H1 (cell line): ENCODE results near the gene PBX1. TPM values are rescaled to one million over a fixed set of nuclear protein-coding genes. Genes with fewer than 3 reads are reported as not detected.

Experiments used
- CTCF ChIA-PET: fragments of 300-600 bp; sonication (Branson Sonifier 250); formaldehyde crosslinking; loops from one replicate; lab custom pipeline; 2021; ENCODE audit not compliant: partially characterized antibody; lab: Charles Lee
- POLR2A ChIA-PET: fragments of 300-600 bp; sonication (Branson Sonifier 250); formaldehyde crosslinking; loops from one replicate; lab custom pipeline; 2021; ENCODE audit warnings: inconsistent platforms; ENCODE audit not compliant: partially characterized antibody; lab: Charles Lee
- DNase-seq, 2 experiments: peaks; one replicate each; pipeline versions ENCODE4 v3.0.0 to v3.0.0-alpha.2; 2010 to 2022; ENCODE audit warnings: low spot score in 2 of 2, low read depth in 1 of 2, mixed read lengths in 1 of 2
- FAIRE-seq: peaks from 2 replicates; lab custom pipeline; 2011; peaks lifted over from hg19 to GRCh38; lab: Jason Lieb, UNC
- H2AFZ ChIP-seq: 2 replicates; pipeline ENCODE4 v1.8.1; 2012; ENCODE audit warnings: low read length, inconsistent platforms
- H2AK5ac ChIP-seq: 2 replicates; pipeline ENCODE4 v1.6.1; 2013; ENCODE audit warnings: low read depth, low read length
- H2BK120ac ChIP-seq: replicated peaks from 2 replicates; pipeline ENCODE3; 2013; ENCODE audit warnings: low read depth, low read length, inconsistent platforms
- H2BK12ac ChIP-seq: 2 replicates; pipeline ENCODE4 v1.6.1; 2013; ENCODE audit warnings: low read depth, low read length
- H2BK15ac ChIP-seq: 2 replicates; pipeline ENCODE4 v1.6.1; 2013; ENCODE audit warnings: low read length
- H2BK20ac ChIP-seq: 2 replicates; pipeline ENCODE4 v1.6.1; 2013; ENCODE audit warnings: low read length
- H2BK5ac ChIP-seq: 2 replicates; pipeline ENCODE4 v1.6.1; 2013; ENCODE audit warnings: low read depth, low read length
- H3K14ac ChIP-seq: 2 replicates; pipeline ENCODE4 v1.6.1; 2013; ENCODE audit warnings: inconsistent platforms; ENCODE audit not compliant: insufficient read length
- H3K18ac ChIP-seq: 2 replicates; pipeline ENCODE4 v1.6.1; 2013; ENCODE audit warnings: low read length; ENCODE audit errors: extremely low read depth
- H3K23ac ChIP-seq: 2 replicates; pipeline ENCODE4 v1.6.1; 2013; ENCODE audit warnings: inconsistent platforms; ENCODE audit not compliant: insufficient read length
- H3K23me2 ChIP-seq: 2 replicates; pipeline ENCODE4 v1.6.1; 2013; ENCODE audit warnings: low read depth, low read length
- H3K27ac ChIP-seq: 2 replicates; pipeline ENCODE4 v1.6.1; 2011; ENCODE audit warnings: low read depth, low read length, inconsistent platforms
- H3K27me3 ChIP-seq, 4 experiments: replicated peaks in 1 of 4; 1 replicate in 1 of 4; 2 replicates in 3 of 4; pipeline versions ENCODE4 v1.6.1 to v1.8.1; 2011 to 2013; ENCODE audit warnings: low read length in 3 of 4, mild to moderate bottlenecking in 3 of 4, inconsistent platforms in 2 of 4, mixed read lengths in 2 of 4, moderate library complexity in 1 of 4; ENCODE audit not compliant: control insufficient read depth in 3 of 4, insufficient read depth in 3 of 4; ENCODE audit errors: extremely low read depth in 1 of 4
- H3K36me3 ChIP-seq, 4 experiments: 2 replicates each; pipeline versions ENCODE4 v1.6.1 to v1.8.1; 2011 to 2013; ENCODE audit warnings: mild to moderate bottlenecking in 4 of 4, low read length in 3 of 4, moderate library complexity in 2 of 4, control low read depth in 1 of 4, inconsistent platforms in 1 of 4; ENCODE audit not compliant: insufficient read depth in 4 of 4, control insufficient read depth in 2 of 4
- H3K4ac ChIP-seq: replicated peaks from 2 replicates; pipeline ENCODE3; 2013; ENCODE audit warnings: low read length, low read depth, mixed read lengths, inconsistent platforms; ENCODE audit not compliant: insufficient read length
- H3K4me1 ChIP-seq, 4 experiments: replicated peaks in 1 of 4; 1 replicate in 1 of 4; 2 replicates in 3 of 4; pipeline versions ENCODE4 v1.6.1 to v1.8.1; 2011 to 2013; ENCODE audit warnings: low read length in 3 of 4, inconsistent platforms in 2 of 4, mixed read lengths in 1 of 4; ENCODE audit not compliant: insufficient read depth in 4 of 4, control insufficient read depth in 3 of 4
- H3K4me2 ChIP-seq, 2 experiments: 2 replicates each; pipeline versions ENCODE4 v1.6.1 to v1.8.1; 2011 to 2013; ENCODE audit warnings: low read depth in 2 of 2, low read length in 2 of 2, control low read depth in 1 of 2, inconsistent platforms in 1 of 2, mild to moderate bottlenecking in 1 of 2; ENCODE audit not compliant: insufficient read depth in 1 of 2
- H3K4me3 ChIP-seq, 4 experiments: fragments of 200-600, 300-600 bp in 1 of 4; sonication (generic), shearing (Covaris generic), sonication (Bioruptor Twin) in 1 of 4; 2 replicates each; pipeline versions ENCODE4 v1.5.1 to v1.8.1; 2011 to 2016; ENCODE audit warnings: low read length in 4 of 4, low read depth in 3 of 4, control low read depth in 2 of 4, inconsistent platforms in 2 of 4, mild to moderate bottlenecking in 2 of 4, mixed read lengths in 1 of 4, moderate library complexity in 1 of 4; ENCODE audit not compliant: insufficient read depth in 2 of 4; ENCODE audit errors: extremely low read depth in 1 of 4
- H3K56ac ChIP-seq: replicated peaks from 2 replicates; pipeline ENCODE3; 2013; ENCODE audit warnings: low read depth, mild to moderate bottlenecking, mixed read lengths, low read length, inconsistent platforms; ENCODE audit not compliant: insufficient read length
- H3K79me1 ChIP-seq: 2 replicates; pipeline ENCODE4 v1.6.1; 2013; ENCODE audit warnings: low read depth, low read length, control low read depth
- H3K79me2 ChIP-seq, 2 experiments: 2 replicates each; pipeline versions ENCODE4 v1.6.1 to v1.8.1; 2012 to 2013; ENCODE audit warnings: low read length in 2 of 2, mild to moderate bottlenecking in 2 of 2, inconsistent platforms in 1 of 2; ENCODE audit not compliant: insufficient read depth in 2 of 2, control insufficient read depth in 1 of 2
- H3K9ac ChIP-seq, 4 experiments: replicated peaks in 1 of 4; 1 replicate in 1 of 4; 2 replicates in 3 of 4; pipeline versions ENCODE4 v1.6.1 to v1.8.1; 2011 to 2013; ENCODE audit warnings: low read depth in 3 of 4, low read length in 3 of 4, control low read depth in 2 of 4, mild to moderate bottlenecking in 2 of 4, moderate library complexity in 2 of 4, inconsistent platforms in 1 of 4; ENCODE audit errors: extremely low read depth in 1 of 4
- H3K9me3 ChIP-seq, 2 experiments: 2 replicates each; pipeline versions ENCODE4 v1.6.1 to v1.8.1; 2012 to 2013; ENCODE audit warnings: mild to moderate bottlenecking in 2 of 2, moderate library complexity in 2 of 2, control low read depth in 1 of 2, inconsistent platforms in 1 of 2, low read depth in 1 of 2, low read length in 1 of 2, mixed read lengths in 1 of 2; ENCODE audit not compliant: insufficient read depth in 2 of 2
- H4K20me1 ChIP-seq, 2 experiments: replicated peaks in 1 of 2; 2 replicates each; pipeline versions ENCODE3 to v1.8.1; 2011 to 2013; ENCODE audit warnings: inconsistent platforms in 2 of 2, low read length in 2 of 2, mild to moderate bottlenecking in 1 of 2; ENCODE audit not compliant: insufficient read depth in 2 of 2, control insufficient read depth in 1 of 2
- H4K5ac ChIP-seq: 2 replicates; pipeline ENCODE4 v1.6.1; 2013; ENCODE audit warnings: low read length, low read depth, mixed read lengths, inconsistent platforms; ENCODE audit not compliant: insufficient read length
- H4K8ac ChIP-seq: 2 replicates; pipeline ENCODE4 v1.8.0; 2013; ENCODE audit warnings: mild to moderate bottlenecking, moderate library complexity, low read length, inconsistent platforms; ENCODE audit not compliant: insufficient read depth; ENCODE audit errors: extremely low read depth
- H4K91ac ChIP-seq: replicated peaks from 2 replicates; pipeline ENCODE3; 2013; ENCODE audit warnings: low read length, mixed read lengths, inconsistent platforms; ENCODE audit not compliant: insufficient read length
- CEBPB ChIP-seq: IDR thresholded peaks from 2 replicates; pipeline ENCODE4 v1.6.1; 2012; ENCODE audit warnings: low read depth, low read length
- CHD1 ChIP-seq: IDR thresholded peaks from 2 replicates; pipeline ENCODE4 v1.6.1; 2012; ENCODE audit warnings: low read depth, low read length, improper control_type of control experiment
- CHD2 ChIP-seq: IDR thresholded peaks from 2 replicates; pipeline ENCODE4 v1.6.1; 2012; ENCODE audit warnings: low read length, improper control_type of control experiment
- EGR1 ChIP-seq: IDR thresholded peaks from 2 replicates; pipeline ENCODE4 v1.6.1; 2011; ENCODE audit warnings: low read depth, low read length, borderline replicate concordance
- HDAC2 ChIP-seq, 2 experiments: fragments of 300-600 bp in 1 of 2; sonication (generic) in 1 of 2; IDR thresholded peaks; 2 replicates each; pipeline ENCODE4 v1.6.1; 2011 to 2012; ENCODE audit warnings: low read depth in 2 of 2, low read length in 2 of 2, mild to moderate bottlenecking in 2 of 2, moderate library complexity in 2 of 2, borderline replicate concordance in 1 of 2, inconsistent platforms in 1 of 2
- KDM1A ChIP-seq: fragments of 200-600, 300-600 bp; sonication (generic); IDR thresholded peaks from 2 replicates; pipeline ENCODE4 v1.7.1; 2016; ENCODE audit warnings: mild to moderate bottlenecking, low read length, borderline replicate concordance
- SIRT6 ChIP-seq: IDR thresholded peaks from one replicate; pipeline ENCODE4 v1.7.1; 2012; ENCODE audit warnings: low read length, inconsistent platforms
- SIX5 ChIP-seq: IDR thresholded peaks from 2 replicates; pipeline ENCODE4 v1.6.1; 2011; ENCODE audit warnings: mild to moderate bottlenecking, low read depth, low read length
- SP1 ChIP-seq: IDR thresholded peaks from 2 replicates; pipeline ENCODE4 v1.6.1; 2011; ENCODE audit warnings: low read depth, low read length
- ZNF274 ChIP-seq: IDR thresholded peaks from 2 replicates; pipeline ENCODE4 v1.7.0; 2012; ENCODE audit warnings: low read length, borderline replicate concordance; ENCODE audit errors: extremely low read depth
- WGBS, 2 experiments: shearing (Covaris generic) in 1 of 2; methylation state at CpG; one replicate each; pipeline versions ENCODE4 v1.1.6 to v1.1.7; 2013 to 2015; ENCODE audit warnings: low lambda C conversion rate in 2 of 2, mixed read lengths in 2 of 2, inconsistent platforms in 1 of 2, low coverage in 1 of 2, missing lambda C conversion rate in 1 of 2; ENCODE audit not compliant: insufficient replicate concordance in 2 of 2, insufficient coverage in 1 of 2, insufficient read length in 1 of 2; ENCODE audit errors: extremely low coverage in 1 of 2, missing lambda C conversion rate in 1 of 2; 5-methylcytosine and 5-hydroxymethylcytosine counted together
- polyA plus RNA-seq, 7 experiments: library from polyadenylated mRNA; depleted of rRNA in 3 of 7; stranded (reverse) in 5 of 7; unstranded in 2 of 7; fragments of >200 nt in 5 of 7; fragments of 200-250 nt in 2 of 7; gene quantifications; 1 replicate in 5 of 7; 2 replicates in 1 of 7; 4 replicates in 1 of 7; pipeline versions ENCODE4 v1.2.1 to v1.2.3, GENCODE V29; 2011 to 2013; ENCODE audit warnings: missing spikeins in 2 of 7, mixed read lengths in 2 of 7
- total RNA-seq: library from RNA; stranded (reverse); fragmentation: NEBNext Ultra II Directional; extraction: Animal tissue kit (Norgen Biotek cat#: 25700); gene quantifications from 2 replicates; pipeline ENCODE4 v1.2.1, GENCODE V29; 2021
- TF ChIP-seq, protein P1 (sequence below): IDR thresholded peaks from 2 replicates; pipeline ENCODE4 v1.6.1; 2011; ENCODE audit warnings: low read length, improper control_type of control experiment

The PBX1 gene
- total and polyA plus RNA-seq, 2 of the 8 experiments (the other 6 are each of a cell fraction or from before 2014, with no cell fraction given) = 87.4 to 124 TPM

DNA sequence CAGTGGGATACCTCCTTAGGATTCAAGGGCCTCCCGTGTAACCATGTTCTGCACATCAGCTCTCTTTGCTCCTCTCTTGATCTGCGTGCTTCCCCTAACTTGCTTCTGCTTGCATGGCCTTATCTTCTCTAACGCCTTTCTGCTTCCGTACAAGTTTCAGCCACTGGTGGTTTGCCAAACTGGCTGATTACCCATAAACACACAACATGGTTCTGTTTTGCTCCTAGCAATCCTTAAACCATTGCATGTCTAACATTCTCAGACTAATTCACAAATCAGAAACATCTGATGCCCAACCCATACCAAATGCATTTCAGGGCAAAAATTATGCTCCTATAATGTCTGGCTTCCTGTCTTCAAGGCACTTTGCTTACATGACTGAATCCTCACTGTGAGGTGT, 166.4 kb downstream of the PBX1 start:
- Histone ChIP-seq H3K23ac (no peak overlapping the region), H4K8ac (no peak overlapping the region), H3K4me2 (no peak overlapping the region), H2AFZ (no peak overlapping the region), H3K27ac (no peak overlapping the region), H3K4me3 (no peak overlapping the region), H4K20me1 (peaks cover 5 to 12% of the 10 kb centered on the region in 2 experiments), H3K4ac (no peak overlapping the region), H2BK120ac (no peak overlapping the region), H2BK15ac (no peak overlapping the region), H2BK5ac (peak overlapping the region; percentile 22; the same call in 1 of the 2 replicates), H3K4me1 (peaks cover 5 to 22% (median 12%) of the 10 kb centered on the region in 4 experiments), H3K9ac (no peak overlapping the region), H3K18ac (no peak overlapping the region; the same call in 1 of the 2 replicates), H4K91ac (no peak overlapping the region), H3K79me2 (peaks cover 3 to 96% of the 10 kb centered on the region in 2 experiments; a peak in 3 of 4 replicates), H4K5ac (no peak overlapping the region), H3K23me2 (no peaks in the 10 kb centered on the region), H3K27me3 (no peaks in the 10 kb centered on the region), H3K36me3 (0 out of 8 replicates have a peak, but pooled peaks cover 0 to 2% (median 0%) of the 10 kb centered on the region in 4 experiments), H3K56ac (no peak overlapping the region), H2BK20ac (no peak overlapping the region), H2BK12ac (no peak overlapping the region), H2AK5ac (no peak overlapping the region), H3K9me3 (no peaks in the 10 kb centered on the region), H3K79me1 (peaks cover 9% of the 10 kb centered on the region; the same call in 1 of the 2 replicates), H3K14ac (no peak overlapping the region)
- FAIRE-seq (no peak), DNase-seq (no peak)
- WGBS, 2 experiments = 85% methylated on average over 4 of the region's 4 CpGs; no CpG with 5 or more reads in 1 of the 2 experiments
- ChIA-PET POLR2A (interaction anchor here (1.2 to 1.5 kb wide), 2 partner anchors 10 to 11 kb away, joined by 3 to 4 read pairs; no protein-coding TSS in a partner anchor), CTCF (interaction anchor here (1.1 kb wide), 1 partner anchor 52 kb away, joined by 3 read pairs; no protein-coding TSS in a partner anchor)
- TF ChIP-seq ZNF274 (no peak), SIX5 (no peak), EGR1 (no peak), HDAC2 (IDR thresholded peaks at IDR 0.05; ENCODE audit: borderline replicate concordance in 1 of 2, low read depth in 2 of 2, low read length in 2 of 2) (no peak), KDM1A (no peak), CEBPB (no peak), SP1 (no peak), SIRT6 (no peak), CHD2 (no peak), CHD1 (no peak)
- TF ChIP-seq, protein P1, sequence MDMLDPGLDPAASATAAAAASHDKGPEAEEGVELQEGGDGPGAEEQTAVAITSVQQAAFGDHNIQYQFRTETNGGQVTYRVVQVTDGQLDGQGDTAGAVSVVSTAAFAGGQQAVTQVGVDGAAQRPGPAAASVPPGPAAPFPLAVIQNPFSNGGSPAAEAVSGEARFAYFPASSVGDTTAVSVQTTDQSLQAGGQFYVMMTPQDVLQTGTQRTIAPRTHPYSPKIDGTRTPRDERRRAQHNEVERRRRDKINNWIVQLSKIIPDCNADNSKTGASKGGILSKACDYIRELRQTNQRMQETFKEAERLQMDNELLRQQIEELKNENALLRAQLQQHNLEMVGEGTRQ = no peak
